WI38 (cell line): Measurements from ENCODE around the gene LRMDA.

Experiments
- H3K4me3 ChIP-seq: 2 replicates; pipeline ENCODE4 v1.5.1; 2011; ENCODE audit warnings: low read depth, mild to moderate bottlenecking, control low read depth, low read length
- CTCF ChIP-seq: IDR thresholded peaks from 2 replicates; pipeline ENCODE4 v1.5.1; 2012; ENCODE audit warnings: low read depth, mild to moderate bottlenecking, control low read depth, low read length

Gene LRMDA

GRCh38 chr10:75493464-75493863, 62.0 kb downstream of the LRMDA start:
- TF ChIP-seq CTCF, result no peak
- H3K4me3 ChIP-seq, result no peak overlapping the region

- no peak for TF ChIP-seq CTCF
- no peak overlapping the region for H3K4me3 ChIP-seq
These were observed 64.2 kb downstream of the LRMDA start for GRCh38 chr10:75495434-75496190.

- no peak overlapping the region for H3K4me3 ChIP-seq
- no peak for TF ChIP-seq CTCF
These were observed 64.8 kb downstream of the LRMDA start for GRCh38 chr10:75496191-75496567.

GRCh38 chr10:75497997-75498883, 66.8 kb downstream of the LRMDA start:
- H3K4me3 ChIP-seq, result no peak overlapping the region
- no peak for TF ChIP-seq CTCF

GRCh38 chr10:75498884-75499350, 67.5 kb downstream of the LRMDA start:
- TF ChIP-seq CTCF, result no peak
- H3K4me3 ChIP-seq, result no peak overlapping the region

- no peak overlapping the region for H3K4me3 ChIP-seq
- TF ChIP-seq CTCF, result no peak
These were observed 68.2 kb downstream of the LRMDA start for GRCh38 chr10:75499556-75500160.
